ENCODE results near the gene POMP.

GRCh38 chr13:28680541-28680940 lies 21.6 kb downstream of the POMP start:
- TF ChIP-seq CTCF (IDR thresholded peaks at IDR 0.05) (no peak), POLR2A (IDR thresholded peaks at IDR 0.05) (no peak)

All from uterus (tissue), 2 donors.